HG03457 (cell line): ENCODE data around the gene KANTR.

Source experiments
- ATAC-seq: cut with Tn5 transposase; IDR thresholded peaks from one replicate; pipeline ENCODE4 v1.9.1; 2021; ENCODE audit warnings: moderate number of reproducible peaks; ENCODE audit not compliant: unreplicated experiment

The KANTR gene

DNA sequence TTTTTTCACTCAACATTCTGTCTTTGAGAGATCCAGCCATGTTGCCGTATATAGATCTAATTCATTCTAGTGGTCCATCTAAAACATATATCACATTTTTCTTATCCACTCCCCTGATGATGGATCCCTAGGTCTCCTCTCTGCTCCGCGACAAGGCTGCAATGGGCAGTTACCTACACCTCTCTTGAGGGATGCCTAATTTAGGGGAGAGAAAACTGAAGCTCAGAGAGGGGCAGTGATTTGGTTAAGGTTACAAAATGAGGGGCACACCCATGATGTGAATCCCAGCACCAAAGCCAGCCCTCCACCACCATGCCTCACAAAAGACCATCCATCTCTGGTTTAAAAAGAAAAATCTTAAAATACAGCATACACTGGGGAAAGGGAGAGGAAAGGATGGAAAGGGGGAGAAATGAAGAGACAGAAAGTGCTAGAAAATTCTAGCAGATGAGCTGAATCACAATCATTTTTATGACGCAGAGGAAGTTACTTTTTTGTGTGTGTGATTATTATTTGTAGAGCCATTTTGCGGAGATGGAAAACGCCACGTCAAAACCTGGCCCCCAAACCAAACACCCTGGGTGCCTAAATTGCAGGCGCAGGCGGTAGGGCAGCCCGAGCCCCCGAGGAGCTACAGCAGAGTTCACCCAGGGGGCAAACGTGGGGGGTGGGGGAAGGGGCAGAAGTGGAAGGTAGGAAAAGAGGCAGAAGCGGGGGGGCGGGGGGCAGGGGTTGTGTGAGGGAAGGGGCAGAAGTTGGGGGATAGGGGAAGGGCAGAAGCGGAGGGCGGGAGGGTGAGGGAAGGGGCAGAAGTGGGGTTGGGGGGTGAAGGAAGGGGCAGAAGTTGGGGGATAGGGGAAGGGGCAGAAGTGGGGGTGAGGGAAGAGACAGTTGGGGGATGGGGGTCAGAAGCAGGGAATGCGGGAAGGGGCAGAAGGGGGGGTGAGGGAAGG is 13.0 kb upstream of the KANTR start:
- ATAC-seq = no peak

DNA sequence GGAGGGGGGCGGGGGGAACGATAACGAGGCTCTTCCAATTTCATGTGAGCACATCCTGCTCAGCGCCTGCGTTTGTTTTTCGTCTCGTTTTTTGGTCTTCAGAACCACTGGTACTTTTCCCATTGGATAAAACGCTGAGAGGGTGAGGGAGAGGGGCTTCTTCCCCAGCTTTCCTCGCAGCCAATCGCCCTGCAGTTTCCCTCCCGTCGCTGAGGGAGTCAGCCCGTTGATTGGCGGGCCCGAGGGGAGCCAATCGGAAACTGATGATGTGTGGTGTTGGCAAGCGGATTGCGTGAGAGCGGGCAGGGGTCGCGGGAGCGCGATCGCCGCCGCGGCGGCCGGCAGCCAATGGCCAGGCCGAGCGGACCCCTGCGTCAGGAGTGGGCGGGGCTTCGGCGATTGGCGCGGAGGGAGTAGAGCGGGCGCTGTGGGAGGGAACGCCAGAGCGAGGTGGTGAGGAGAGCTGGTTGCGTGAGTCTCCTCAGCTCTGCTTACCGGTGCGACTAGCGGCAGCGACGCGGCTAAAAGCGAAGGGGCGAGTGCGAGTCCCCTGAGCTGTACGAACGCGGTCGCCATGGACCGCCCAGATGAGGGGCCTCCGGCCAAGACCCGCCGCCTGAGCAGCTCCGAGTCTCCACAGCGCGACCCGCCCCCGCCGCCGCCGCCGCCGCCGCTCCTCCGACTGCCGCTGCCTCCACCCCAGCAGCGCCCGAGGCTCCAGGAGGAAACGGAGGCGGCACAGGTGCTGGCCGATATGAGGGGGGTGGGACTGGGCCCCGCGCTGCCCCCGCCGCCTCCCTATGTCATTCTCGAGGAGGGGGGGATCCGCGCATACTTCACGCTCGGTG is 11.8 kb upstream of the KANTR start, which contains the start of gene TSPYL2:
TSS of gene TSPYL2 (plus strand) at position 443 of the 848 bp plus-strand sequence. CDS start at position 575, 132 bp downstream.
- peak; percentile 86 for ATAC-seq

DNA sequence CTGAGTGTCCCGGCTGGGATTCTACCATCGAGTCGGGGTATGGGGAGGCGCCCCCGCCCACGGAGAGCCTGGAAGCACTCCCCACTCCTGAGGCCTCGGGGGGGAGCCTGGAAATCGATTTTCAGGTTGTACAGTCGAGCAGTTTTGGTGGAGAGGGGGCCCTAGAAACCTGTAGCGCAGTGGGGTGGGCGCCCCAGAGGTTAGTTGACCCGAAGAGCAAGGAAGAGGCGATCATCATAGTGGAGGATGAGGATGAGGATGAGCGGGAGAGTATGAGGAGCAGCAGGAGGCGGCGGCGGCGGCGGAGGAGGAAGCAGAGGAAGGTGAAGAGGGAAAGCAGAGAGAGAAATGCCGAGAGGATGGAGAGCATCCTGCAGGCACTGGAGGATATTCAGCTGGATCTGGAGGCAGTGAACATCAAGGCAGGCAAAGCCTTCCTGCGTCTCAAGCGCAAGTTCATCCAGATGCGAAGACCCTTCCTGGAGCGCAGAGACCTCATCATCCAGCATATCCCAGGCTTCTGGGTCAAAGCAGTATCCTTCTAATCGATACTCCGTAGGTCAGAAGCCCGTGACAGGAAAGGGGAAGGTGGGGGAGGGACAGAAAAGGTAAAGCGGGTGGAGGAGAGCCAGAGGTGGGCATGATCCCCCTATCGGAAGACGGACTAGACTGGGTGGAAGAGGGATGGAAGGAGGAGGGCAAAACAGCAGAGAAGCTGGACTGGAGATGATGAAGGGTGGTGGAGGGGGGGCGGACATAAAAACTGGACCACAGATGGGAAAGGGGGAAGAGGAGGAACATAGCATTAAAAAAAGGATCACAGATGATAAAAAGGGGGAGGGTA is 10.9 kb upstream of the KANTR start:
- no peak for ATAC-seq

DNA sequence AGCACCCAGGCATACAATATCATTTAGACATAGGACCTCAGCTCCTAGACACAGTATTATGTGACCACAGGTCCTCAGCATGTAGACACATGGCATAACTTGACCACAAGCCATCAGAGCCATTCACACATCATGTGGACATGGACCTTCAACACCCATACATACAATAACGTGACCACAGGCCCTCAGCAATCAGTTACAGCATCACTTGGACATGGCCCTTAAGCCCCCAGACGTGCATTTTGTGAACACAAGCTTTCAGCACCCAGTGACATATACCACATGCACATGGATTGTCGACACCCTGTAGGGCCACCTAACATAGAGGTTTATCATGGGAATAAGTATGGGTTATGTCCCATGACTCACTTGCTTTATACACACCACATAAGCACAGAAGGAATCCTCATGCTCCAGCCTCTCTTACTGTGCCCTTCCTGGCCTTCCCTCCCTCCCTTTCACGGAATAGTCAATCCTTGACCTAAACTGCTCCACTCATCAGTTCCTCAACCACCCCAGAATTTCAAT is 9.8 kb upstream of the KANTR start:
- ATAC-seq = no peak

DNA sequence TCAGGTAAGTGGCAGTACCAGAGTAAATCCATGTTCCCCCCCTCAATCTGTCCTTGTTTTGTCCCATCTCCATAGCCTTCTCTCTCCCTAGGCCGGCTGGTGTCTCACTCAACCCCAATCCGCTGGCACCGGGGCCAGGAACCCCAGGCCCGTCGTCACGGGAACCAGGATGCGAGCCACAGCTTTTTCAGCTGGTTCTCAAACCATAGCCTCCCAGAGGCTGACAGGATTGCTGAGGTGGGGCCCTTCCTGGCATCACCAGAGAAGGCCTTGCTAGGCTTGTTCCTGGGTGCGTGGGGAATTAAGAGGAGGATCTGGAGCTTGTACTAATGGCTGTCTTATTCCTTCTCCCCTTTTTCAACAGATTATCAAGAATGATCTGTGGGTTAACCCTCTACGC is 9.1 kb upstream of the KANTR start:
- no peak for ATAC-seq

DNA sequence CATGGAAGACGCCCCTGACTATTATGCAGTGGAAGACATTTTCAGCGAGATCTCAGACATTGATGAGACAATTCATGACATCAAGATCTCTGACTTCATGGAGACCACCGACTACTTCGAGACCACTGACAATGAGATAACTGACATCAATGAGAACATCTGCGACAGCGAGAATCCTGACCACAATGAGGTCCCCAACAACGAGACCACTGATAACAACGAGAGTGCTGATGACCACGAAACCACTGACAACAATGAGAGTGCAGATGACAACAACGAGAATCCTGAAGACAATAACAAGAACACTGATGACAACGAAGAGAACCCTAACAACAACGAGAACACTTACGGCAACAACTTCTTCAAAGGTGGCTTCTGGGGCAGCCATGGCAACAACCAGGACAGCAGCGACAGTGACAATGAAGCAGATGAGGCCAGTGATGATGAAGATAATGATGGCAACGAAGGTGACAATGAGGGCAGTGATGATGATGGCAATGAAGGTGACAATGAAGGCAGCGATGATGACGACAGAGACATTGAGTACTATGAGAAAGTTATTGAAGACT is 8.2 kb upstream of the KANTR start:
- no peak for ATAC-seq

DNA sequence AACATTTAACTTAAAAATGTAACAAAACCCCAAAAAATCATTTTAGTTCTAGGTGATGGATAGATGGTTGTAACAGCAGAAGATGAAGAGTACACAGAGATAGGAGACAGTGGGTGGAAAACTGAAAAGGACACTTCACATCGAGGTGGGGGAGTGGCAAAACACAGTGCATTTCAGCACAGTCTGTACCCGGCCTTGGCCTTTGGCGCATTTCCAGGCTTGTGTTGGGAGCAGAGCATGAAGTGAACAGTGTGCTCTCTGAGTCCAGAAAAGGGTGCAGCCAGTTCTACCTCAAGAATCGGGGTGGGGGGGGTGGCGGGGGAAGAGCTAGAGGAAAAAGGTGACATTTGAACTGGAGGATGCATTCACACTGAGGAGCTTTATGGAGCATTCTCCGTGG is 7.5 kb upstream of the KANTR start:
- no peak for ATAC-seq

DNA sequence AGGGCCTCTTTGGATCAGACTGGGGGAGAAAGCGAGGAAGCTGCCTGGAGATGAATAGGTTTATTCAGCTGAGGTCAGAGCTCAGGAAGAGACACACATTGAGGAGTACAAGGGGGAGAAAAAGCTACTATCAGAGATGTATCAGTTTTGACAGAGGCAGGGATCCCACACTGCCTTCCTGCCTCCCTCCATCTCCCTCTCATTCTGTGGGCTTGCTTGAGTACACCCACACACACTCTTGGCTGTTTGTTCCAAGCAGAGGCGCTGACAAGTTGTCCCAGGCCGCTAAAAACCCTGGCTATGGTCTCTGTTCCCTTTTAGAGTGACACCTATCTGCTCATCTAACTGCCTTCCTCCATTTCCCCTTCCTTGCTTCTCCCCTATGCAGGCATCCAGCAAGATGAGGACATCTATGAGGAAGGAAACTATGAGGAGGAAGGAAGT is 6.5 kb upstream of the KANTR start:
- no peak for ATAC-seq

DNA sequence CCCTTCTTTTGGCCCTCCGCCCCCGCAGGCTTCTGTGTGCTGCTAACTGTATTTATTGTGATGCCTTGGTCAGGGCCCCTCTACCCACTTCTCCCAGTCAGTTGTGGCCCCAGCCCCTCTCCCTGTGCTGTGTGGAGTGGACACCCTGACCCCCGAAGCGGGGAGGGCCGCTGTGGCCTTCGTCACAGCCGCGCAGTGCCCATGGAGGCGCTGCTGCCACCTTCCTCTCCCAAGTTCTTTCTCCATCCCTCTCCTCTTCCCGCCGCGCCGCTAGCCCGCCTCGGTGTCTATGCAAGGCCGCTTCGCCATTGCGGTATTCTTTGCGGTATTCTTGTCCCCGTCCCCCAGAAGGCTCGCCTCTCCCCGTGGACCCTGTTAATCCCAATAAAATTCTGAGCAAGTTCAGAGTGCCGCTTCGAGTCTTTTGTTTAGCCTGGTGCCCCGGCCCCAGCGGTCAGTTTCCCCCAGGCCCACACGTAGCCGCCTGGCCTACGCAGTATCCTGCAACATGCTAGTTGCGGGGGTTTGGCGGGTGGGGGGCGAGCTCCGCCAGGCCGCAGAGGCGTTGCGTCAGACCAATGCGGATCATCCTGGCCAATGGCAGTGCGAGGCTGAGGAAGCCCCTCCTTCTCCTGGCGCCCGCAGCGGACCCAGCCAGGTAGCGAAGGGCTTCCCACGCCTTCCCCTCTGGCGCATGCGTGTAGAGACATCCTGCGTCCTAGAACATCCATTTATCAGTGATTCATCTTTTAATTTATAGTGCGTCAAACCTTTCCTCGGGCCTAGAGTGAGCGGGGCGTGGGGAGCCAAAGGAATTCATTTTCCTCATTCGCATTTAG is 5.6 kb upstream of the KANTR start:
- no peak for ATAC-seq

DNA sequence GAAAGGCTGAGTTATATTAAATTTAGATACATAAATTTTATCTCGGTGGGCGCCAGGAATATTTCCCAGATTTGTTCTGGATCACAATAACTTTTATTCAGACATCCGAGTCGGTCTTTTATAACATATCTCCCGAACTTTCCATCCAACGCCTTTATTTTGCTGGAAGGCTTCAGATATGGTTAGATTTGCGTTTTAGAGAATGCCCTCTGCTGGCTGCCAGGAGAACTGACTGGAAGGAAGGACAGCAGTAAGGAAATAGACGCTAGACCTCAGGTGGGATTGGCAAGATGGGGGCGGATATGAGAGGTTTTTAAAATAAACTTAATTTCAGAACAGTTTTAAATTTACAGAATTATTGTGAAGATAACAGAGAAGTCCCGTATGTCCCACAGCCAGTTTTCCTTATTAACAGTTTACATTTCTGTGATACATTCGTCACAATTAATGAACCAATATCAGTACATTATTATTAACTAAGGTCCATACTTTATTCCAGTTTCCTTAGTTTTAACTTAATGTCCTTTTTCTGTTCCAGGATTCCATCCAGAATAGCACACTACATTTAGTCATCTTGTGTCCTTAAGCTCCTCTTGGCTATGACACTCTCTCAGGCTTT is 4.6 kb upstream of the KANTR start:
- ATAC-seq = no peak

DNA sequence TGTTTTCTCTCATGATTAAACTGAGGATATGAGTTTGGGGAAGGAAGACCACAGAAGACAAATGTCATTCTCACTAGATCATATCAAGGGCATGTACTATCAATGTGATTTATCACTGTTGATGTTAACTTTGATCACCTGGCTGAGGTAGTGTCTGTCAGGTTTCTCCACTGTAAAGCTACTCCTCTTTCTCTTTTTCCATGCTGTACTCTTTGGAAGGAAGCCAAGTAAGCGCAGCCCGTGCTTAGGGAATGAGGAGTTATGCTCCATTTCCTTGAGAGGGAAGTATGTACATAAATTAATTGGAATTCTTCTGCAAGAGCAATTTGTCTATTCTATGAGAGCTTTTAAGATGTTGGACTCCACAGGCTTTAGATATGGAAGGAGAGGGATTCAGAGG is 4.0 kb upstream of the KANTR start:
- ATAC-seq = no peak

DNA sequence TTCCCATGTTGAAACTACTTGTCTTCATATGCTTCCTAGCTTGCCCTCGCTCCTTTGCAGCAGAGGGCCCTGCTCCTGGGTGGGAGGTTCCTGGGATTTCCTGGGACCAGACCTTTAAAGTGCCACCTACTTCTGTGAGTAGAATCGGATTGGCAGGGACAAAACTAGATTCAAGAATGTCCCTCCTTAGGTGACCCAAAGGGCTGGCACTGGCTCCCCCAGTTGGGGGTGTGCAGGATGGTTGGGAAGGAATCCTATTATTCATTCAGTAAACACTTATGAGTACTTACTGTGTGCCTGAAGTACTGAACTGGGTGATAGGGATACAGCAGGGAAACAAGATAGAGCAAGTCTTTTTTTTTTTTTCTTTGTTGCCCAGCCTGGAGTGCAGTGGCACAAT is 2.6 kb upstream of the KANTR start:
- ATAC-seq = no peak

DNA sequence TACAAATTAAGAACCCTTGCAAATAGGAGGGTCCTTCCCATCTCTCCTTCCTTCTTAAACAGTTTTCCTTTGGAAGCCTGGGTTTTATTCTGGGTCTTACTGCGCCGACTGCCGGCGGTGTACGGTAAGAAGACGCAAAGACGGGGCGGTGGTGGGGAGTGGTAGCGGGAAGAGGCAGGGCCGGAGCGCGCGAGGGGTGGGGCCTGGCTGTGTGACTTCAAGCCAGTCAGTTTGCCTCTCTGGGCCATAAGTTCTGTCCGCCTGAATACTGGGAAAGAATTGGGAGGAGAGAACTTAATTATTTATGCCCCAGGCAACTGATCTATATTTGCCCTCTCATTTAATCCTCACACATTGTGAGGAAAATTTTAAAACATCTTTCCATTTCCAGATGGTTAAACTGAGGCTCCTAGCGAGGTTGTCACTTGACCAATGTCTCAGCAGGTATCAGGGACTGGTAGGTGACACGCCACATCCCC is 726 bp upstream of the KANTR start:
- no peak for ATAC-seq

DNA sequence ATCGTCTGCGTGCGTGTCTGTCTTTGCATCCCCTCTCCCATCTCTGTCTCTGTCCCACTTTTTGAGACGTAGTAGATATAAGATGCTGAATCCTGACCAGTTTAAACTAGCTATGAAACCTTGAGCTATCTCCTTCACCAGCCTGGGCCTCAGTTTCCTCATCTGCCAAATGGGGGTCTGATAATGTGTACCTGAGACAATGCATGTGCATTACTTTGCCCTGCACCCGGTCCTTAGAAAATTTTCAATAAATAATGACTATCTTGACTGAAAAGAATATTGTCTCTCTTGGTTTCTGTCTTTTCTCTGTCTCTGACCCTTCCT is 602 bp downstream of the KANTR start:
- ATAC-seq = no peak

DNA sequence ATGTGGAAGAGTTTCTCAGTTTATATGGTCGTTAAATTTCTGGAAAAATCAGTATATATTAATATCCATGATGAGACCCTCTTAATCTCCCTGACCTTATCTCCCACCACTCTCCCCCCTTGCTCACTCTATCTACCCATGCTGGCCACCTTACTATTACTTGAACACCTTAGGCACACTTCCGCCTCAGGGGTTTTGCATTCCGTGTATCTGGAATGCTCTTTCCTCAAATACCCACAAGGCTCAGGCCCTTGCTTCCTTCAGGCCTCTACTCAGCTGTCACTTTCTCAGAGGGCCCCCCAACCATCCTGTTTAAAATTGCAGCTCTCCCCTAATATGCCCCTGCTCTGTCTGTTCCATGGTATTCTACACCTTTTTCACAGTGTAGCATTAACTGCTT is 1.9 kb downstream of the KANTR start:
- no peak for ATAC-seq

DNA sequence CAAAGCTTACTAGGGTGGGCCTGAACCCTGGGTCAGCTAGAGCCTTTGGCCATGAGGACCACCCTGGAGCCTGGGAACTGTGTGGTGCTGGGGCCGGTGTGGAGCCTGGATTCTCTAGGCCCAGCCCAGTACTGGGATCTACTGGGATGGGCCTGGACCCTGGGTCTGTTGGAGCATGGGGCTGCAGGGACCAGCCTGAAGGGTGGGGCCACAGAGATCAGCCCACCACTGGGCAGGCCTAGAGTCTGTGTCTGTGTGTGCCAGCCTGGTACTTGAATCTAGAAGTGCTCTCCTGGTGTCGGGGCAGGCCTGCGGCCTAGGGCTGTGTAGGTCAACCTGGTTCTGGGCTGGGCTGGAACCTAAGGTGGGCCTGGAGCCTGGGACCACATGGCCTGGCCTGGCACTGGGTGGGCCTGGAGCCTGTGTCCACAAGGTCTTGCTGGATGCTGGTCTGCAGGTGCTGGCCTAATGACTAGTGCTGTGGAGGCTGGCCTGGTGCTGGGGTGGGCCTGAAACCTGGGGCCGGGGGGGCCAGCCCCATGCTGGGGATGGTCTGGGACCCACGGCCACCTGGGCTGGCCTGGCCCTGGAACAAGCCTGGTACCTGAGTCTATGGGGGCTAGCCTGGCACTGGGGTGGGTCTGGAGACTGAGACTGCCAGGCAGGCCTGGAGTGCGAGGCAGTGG is 21.1 kb downstream of the KANTR start:
- ATAC-seq = no peak

DNA sequence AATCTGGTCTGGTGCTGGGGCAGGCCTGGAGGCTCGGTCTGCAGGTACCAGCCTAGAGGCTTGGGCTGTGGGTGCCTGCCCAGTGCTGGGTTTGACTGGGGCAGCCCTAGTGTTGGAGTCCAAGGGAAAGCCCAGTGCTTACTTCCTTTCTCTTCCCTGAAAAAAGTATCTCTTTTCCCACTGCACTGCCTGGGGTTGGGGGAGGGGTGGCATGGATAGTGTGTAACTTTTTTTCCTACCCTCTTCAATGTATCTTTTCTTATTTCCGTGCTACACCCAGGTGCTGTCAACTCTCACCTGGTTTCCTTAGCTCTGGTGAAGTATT is 21.6 kb downstream of the KANTR start:
- no peak for ATAC-seq

DNA sequence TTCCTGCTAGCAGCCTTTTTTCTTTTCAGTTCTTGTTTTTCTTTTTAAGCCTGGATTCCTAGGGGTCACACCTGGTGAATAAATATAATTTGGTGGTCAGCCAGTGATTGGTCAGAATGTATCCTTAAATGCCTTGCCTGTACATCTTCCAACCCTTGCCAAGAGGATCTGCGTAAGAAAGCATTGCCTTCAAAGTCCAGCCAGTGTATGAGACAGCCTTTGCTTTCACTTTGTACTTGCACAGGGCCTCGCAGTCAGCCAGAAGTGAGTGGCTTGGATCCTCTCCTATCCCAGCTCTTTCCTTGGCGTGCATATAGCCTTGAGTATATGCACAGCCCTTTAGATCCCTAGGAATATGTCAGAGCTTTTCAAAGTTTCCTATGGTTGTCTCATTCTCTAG is 22.2 kb downstream of the KANTR start:
- no peak for ATAC-seq

DNA sequence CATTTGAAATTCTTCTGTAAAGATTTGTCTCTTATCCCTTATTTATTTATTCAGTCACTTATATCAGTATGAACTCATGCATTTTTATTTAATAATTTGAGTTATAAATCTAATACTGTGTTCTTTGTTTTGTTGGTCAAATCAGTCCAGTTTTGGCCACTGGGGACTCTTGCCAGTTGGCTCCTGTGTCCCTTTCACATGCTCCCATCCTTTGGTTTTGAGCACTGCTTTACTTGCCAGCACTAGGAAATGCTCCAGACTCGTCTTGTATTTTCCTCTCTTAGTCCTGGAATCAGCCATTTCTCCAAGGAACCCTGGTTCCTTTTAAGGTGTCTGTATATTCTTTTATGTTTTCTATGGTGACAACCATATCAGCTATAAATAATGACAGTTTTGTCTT is 28.1 kb downstream of the KANTR start:
- ATAC-seq = no peak
